Chondrocyte (in vitro differentiated cells): ENCODE measurements around the gene SERINC2. TPM values are rescaled to one million over a fixed set of nuclear protein-coding genes. Genes with fewer than 3 reads are reported as not detected.

Source experiments
- DNase-seq: peaks from one replicate; pipeline ENCODE4 v3.0.0; 2021; ENCODE audit warnings: mixed read lengths, low spot score
- H3K27ac Mint-ChIP-seq: one replicate; pipeline ENCODE4 v1.8.0; 2021; ENCODE audit warnings: mild to moderate bottlenecking, moderate library complexity, mixed read lengths; ENCODE audit not compliant: unreplicated experiment
- H3K27me3 Mint-ChIP-seq: 2 replicates; pipeline ENCODE4 v1.8.0; 2021; ENCODE audit warnings: low read depth, mixed read lengths
- H3K36me3 Mint-ChIP-seq: 2 replicates; pipeline ENCODE4 v1.8.0; 2021; ENCODE audit warnings: low read depth, mixed read lengths
- H3K4me1 Mint-ChIP-seq: 2 replicates; pipeline ENCODE4 v1.8.0; 2021; ENCODE audit warnings: low read depth, mild to moderate bottlenecking, mixed read lengths
- H3K4me3 Mint-ChIP-seq: one replicate; pipeline ENCODE4 v1.8.0; 2021; ENCODE audit warnings: mild to moderate bottlenecking, moderate library complexity, mixed read lengths; ENCODE audit not compliant: unreplicated experiment
- H3K9me3 Mint-ChIP-seq: 2 replicates; pipeline ENCODE4 v1.8.0; 2021; ENCODE audit warnings: low read depth, mixed read lengths
- CTCF ChIP-seq: fragments of 200-600 bp; sonication (generic); IDR thresholded peaks from 2 replicates; pipeline ENCODE4 v1.5.0; 2021; ENCODE audit warnings: antibody characterized with exemption, mild to moderate bottlenecking, moderate library complexity
- total RNA-seq: library from RNA; stranded (reverse); gene quantifications from 3 replicates; pipeline ENCODE4 v1.2.1, GENCODE V29; 2021

SERINC2 gene
- total RNA-seq, 1 donor from 2014 or later: 19.8 TPM

- peaks cover 13% of the 10 kb centered on the region for H3K4me1 Mint-ChIP-seq
- no peak overlapping the region for H3K4me3 Mint-ChIP-seq
- DNase-seq: no peak
- H3K27ac Mint-ChIP-seq: no peak overlapping the region
- H3K9me3 Mint-ChIP-seq: no peaks in the 10 kb centered on the region
- H3K27me3 Mint-ChIP-seq: no peaks in the 10 kb centered on the region
- TF ChIP-seq CTCF: peak; percentile 67
- H3K36me3 Mint-ChIP-seq: no peaks in the 10 kb centered on the region
Measured at GRCh38 chr1:31396633-31397351, 16.2 kb upstream of the SERINC2 start.

GRCh38 chr1:31397360-31398095 is 15.5 kb upstream of the SERINC2 start:
- H3K27ac Mint-ChIP-seq: no peak overlapping the region

GRCh38 chr1:31398246-31398645 is 14.8 kb upstream of the SERINC2 start:
- Mint-ChIP-seq H3K36me3 (no peaks in the 10 kb centered on the region), H3K27me3 (no peaks in the 10 kb centered on the region), H3K9me3 (no peaks in the 10 kb centered on the region), H3K27ac (no peak overlapping the region), H3K4me3 (no peak overlapping the region), H3K4me1 (peaks cover 13% of the 10 kb centered on the region)
- TF ChIP-seq CTCF: no peak
- no peak for DNase-seq

More at GRCh38 chr1:31397360-31398095, 15.5 kb upstream of the SERINC2 start:
- Mint-ChIP-seq H3K4me1 (peaks cover 13% of the 10 kb centered on the region), H3K9me3 (no peaks in the 10 kb centered on the region), H3K36me3 (no peaks in the 10 kb centered on the region), H3K27me3 (no peaks in the 10 kb centered on the region), H3K4me3 (no peak overlapping the region)
- no peak for DNase-seq
- no peak for TF ChIP-seq CTCF

GRCh38 chr1:31399976-31400375 is 13.0 kb upstream of the SERINC2 start:
- no peak overlapping the region for H3K4me3 Mint-ChIP-seq
- no peaks in the 10 kb centered on the region for H3K27me3 Mint-ChIP-seq
- H3K9me3 Mint-ChIP-seq: no peaks in the 10 kb centered on the region
- no peak for DNase-seq
- H3K27ac Mint-ChIP-seq: no peak overlapping the region
- H3K36me3 Mint-ChIP-seq: no peaks in the 10 kb centered on the region
- peaks cover 6% of the 10 kb centered on the region for H3K4me1 Mint-ChIP-seq
- no peak for TF ChIP-seq CTCF

- no peak for TF ChIP-seq CTCF
- Mint-ChIP-seq H3K36me3 (no peaks in the 10 kb centered on the region), H3K27ac (no peak overlapping the region), H3K4me1 (peaks cover 5% of the 10 kb centered on the region), H3K9me3 (no peaks in the 10 kb centered on the region), H3K27me3 (no peaks in the 10 kb centered on the region), H3K4me3 (no peak overlapping the region)
- no peak for DNase-seq
Measured at GRCh38 chr1:31400393-31400792, 12.6 kb upstream of the SERINC2 start.
